Nephron (organoid): ENCODE results near the gene PTDSS2.
A peak's percentile ranks its signal among the peaks of the same experiment; 100 is the strongest.

ENCODE experiments used
- H3K27ac Mint-ChIP-seq, 3 experiments: 2 replicates each; pipeline ENCODE4 v1.8.0; 2020; ENCODE audit warnings: mixed read lengths in 3 of 3, mild to moderate bottlenecking in 2 of 3, moderate library complexity in 1 of 3
- H3K27me3 Mint-ChIP-seq: 2 replicates; pipeline ENCODE4 v1.8.0; 2021; ENCODE audit warnings: low read depth, mild to moderate bottlenecking, moderate library complexity, mixed read lengths
- H3K36me3 Mint-ChIP-seq: 2 replicates; pipeline ENCODE4 v1.8.0; 2020; ENCODE audit warnings: low read depth, mixed read lengths
- H3K4me1 Mint-ChIP-seq: 2 replicates; pipeline ENCODE4 v1.8.0; 2020; ENCODE audit warnings: mixed read lengths
- H3K4me3 Mint-ChIP-seq, 3 experiments: 2 replicates each; pipeline ENCODE4 v1.8.0; 2020; ENCODE audit warnings: mild to moderate bottlenecking in 3 of 3, mixed read lengths in 3 of 3, moderate library complexity in 2 of 3
- H3K9me3 Mint-ChIP-seq: 2 replicates; pipeline ENCODE4 v1.8.0; 2020; ENCODE audit warnings: mixed read lengths
- TF ChIP-seq, protein P1 (sequence below), 3 experiments: fragments of 200-600 bp; sonication (generic); IDR thresholded peaks; one replicate each; pipeline ENCODE4 v1.5.0; 2021; ENCODE audit warnings: antibody characterized with exemption in 3 of 3; ENCODE audit not compliant: unreplicated experiment in 3 of 3

PTDSS2 gene

DNA sequence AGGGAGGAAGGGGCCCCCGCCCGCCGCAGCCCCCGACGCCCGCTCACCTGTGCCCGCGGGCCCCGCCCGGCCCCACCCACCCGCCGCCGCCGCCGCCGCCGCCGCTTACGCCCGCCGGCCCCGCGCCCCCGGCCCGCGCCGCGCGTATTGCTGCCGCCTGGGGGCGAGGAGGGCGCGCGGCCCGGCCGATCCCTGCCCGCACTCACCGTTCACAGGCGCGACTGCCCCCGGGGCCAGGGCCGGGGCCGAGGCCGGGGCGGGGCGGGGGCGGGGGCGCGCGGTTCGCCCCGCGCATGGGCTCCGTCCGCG lies 85.1 kb downstream of the PTDSS2 start:
- peaks cover 23% of the 10 kb centered on the region for H3K27me3 Mint-ChIP-seq
- H3K27ac Mint-ChIP-seq: no peak overlapping the region
- H3K9me3 Mint-ChIP-seq: no peaks in the 10 kb centered on the region
- H3K4me1 Mint-ChIP-seq: peaks cover 4% of the 10 kb centered on the region
- TF ChIP-seq, protein P1, sequence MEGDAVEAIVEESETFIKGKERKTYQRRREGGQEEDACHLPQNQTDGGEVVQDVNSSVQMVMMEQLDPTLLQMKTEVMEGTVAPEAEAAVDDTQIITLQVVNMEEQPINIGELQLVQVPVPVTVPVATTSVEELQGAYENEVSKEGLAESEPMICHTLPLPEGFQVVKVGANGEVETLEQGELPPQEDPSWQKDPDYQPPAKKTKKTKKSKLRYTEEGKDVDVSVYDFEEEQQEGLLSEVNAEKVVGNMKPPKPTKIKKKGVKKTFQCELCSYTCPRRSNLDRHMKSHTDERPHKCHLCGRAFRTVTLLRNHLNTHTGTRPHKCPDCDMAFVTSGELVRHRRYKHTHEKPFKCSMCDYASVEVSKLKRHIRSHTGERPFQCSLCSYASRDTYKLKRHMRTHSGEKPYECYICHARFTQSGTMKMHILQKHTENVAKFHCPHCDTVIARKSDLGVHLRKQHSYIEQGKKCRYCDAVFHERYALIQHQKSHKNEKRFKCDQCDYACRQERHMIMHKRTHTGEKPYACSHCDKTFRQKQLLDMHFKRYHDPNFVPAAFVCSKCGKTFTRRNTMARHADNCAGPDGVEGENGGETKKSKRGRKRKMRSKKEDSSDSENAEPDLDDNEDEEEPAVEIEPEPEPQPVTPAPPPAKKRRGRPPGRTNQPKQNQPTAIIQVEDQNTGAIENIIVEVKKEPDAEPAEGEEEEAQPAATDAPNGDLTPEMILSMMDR (IDR thresholded peaks at IDR 0.05; ENCODE audit: unreplicated experiment in 3 of 3): no peak
- no peak overlapping the region for H3K4me3 Mint-ChIP-seq
- no peaks in the 10 kb centered on the region for H3K36me3 Mint-ChIP-seq

DNA sequence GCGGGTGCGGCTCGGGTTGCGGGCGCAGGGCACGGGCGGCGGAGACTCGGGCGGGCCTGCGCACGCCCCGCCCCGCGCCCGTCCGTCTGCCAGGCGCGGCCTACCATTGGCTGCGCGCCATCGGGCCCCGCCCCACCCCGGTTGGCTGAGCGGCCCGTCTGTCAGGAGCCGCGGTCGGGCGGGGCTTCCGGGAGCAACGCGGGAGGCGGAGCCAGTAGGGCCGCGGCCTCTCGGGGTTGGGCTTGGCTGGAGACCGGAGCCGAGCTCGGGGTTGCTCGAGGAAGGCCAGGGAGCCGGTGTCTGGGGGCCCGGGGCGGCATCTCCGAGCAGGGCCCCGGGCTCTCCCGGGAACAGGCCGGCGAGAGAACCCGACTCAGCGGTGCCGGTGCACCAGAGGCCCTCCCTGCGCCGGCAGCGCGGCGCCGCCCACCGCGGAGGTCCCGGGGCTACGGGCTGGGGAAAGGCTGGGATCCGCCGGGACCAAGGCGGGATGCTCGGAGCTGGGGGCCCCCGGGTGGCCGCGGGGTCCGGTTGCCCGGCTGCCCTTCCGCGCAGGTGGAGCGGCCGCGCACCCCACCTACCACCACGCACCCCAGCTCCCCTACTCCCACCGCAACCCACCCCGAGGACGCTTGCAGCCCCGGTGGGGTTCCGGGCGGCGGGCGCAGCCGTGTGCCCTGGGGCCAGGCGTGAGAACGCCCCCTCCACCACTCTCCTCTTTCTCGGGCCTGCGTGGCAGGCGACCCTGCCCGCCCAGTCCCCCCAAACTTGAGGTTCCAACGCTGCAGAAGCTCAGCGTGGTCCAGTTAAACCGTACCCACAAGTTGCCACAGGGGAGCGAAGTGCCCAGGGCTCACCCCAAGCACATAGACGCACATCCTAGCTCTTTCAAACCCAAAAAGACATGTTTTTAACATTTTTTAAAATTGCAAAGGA lies 85.7 kb downstream of the PTDSS2 start, which contains the start of gene HRAS:
Gene HRAS, minus strand, starts transcription at position 58 of the 936 bp plus-strand sequence.
- Mint-ChIP-seq H3K27ac (peak within 1 kb of the TSS in 2 of 3 experiments; percentile 91 to 95), H3K27me3 (peaks cover 23% of the 10 kb centered on the region), H3K4me1 (peaks cover 4% of the 10 kb centered on the region), H3K9me3 (no peaks in the 10 kb centered on the region), H3K36me3 (no peaks in the 10 kb centered on the region), H3K4me3 (peak within 1 kb of the TSS; percentile 93 to 96 (median 95))
- TF ChIP-seq, protein P1 (IDR thresholded peaks at IDR 0.05; ENCODE audit: unreplicated experiment in 3 of 3): no peak

DNA sequence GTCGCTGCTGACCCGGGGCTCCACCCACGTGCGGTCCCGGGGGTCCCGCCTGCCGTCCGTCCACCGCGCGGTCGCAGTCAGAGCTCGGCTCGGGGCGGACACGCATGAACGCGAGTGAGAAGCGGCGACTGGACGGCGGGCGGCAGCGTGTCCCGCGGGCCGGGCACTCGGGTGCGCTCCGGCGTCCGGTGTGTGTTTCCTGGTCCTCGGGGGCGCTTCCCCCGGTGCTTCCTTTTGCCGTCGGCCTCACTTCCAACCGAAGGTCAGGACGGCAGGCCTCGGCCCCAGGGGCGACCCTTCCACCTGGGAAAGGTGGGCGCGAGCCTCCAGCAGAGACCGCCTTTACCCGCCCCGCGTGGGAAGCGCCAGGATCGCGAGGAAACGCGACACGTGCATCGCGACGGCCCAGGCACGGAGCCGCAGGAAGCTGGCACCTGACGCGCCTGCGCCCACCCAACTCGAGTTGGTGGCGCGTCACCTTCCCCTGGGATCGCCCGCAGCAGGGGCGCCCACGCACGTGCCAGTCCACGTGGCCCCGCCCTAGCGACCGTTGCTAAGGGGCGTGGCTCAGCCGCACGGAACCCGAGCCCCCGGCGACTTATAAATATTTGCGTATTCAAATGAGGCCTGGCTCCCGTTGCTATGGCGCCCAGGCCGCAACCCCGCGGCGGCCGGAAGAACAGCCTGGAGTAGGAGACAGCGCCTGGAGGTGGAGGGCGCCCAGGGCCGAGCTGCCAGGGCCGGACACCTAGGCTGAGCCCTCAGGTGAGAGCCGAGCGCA lies 87.0 kb downstream of the PTDSS2 start, which contains the start of gene LRRC56:
Gene LRRC56, plus strand, starts transcription at position 687 of the 781 bp plus-strand sequence. CDS start 3,158 bp downstream, outside the sequence.
- no peaks in the 10 kb centered on the region for H3K36me3 Mint-ChIP-seq
- H3K27ac Mint-ChIP-seq: peak within 1 kb of the TSS in 2 of 3 experiments; percentile 91 to 95
- H3K27me3 Mint-ChIP-seq: peaks cover 23% of the 10 kb centered on the region
- TF ChIP-seq, protein P1 (IDR thresholded peaks at IDR 0.05; ENCODE audit: unreplicated experiment in 3 of 3): no peak
- peak within 1 kb of the TSS; percentile 93 to 96 (median 95) for H3K4me3 Mint-ChIP-seq
- no peaks in the 10 kb centered on the region for H3K9me3 Mint-ChIP-seq
- peaks cover 4% of the 10 kb centered on the region for H3K4me1 Mint-ChIP-seq

DNA sequence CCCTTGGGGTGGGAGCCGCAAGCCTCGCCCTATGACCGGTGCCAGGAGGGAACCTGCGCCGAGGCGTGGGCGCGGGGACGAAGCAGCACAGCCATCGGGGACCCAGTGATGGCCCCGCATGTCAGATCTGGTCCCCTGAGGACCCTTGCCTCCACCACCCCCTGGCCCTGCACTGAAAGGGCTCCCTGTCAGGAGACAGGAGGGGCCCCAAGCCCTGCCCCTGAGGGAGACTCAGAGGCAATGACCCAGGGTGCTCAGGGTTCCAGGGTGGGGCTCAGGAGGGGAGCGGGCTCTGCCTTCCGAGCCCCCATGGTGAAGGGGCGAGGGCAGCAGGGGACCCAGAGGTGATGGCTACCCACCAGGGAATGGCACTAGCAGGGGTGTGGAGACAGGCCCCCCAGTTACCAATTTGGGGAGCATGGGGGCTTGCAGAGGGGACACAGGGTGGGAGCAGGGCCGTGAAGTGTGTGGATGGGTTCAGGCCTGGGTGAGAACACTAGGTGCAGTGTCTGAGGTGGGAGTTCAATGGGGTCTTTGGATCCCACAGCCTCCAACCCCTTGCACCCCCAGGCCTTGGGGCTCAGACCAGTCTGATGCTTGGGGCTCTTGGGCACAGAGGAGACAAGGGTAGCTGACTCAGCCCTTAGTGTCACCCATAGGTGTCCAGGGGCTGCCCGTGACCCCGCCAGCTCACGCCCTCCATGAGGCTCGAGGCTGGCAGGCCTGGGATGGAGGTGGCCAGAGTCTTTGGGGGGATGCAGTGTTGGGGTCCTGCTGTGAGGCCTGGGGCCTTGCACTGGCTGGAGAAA lies 87.7 kb downstream of the PTDSS2 start:
- Mint-ChIP-seq H3K4me1 (peaks cover 4% of the 10 kb centered on the region), H3K27ac (no peak overlapping the region), H3K9me3 (no peaks in the 10 kb centered on the region), H3K27me3 (peaks cover 23% of the 10 kb centered on the region), H3K36me3 (no peaks in the 10 kb centered on the region), H3K4me3 (peak overlapping the region; percentile 39 to 71 (median 67))
- TF ChIP-seq, protein P1 (IDR thresholded peaks at IDR 0.05; ENCODE audit: unreplicated experiment in 3 of 3): no peak

DNA sequence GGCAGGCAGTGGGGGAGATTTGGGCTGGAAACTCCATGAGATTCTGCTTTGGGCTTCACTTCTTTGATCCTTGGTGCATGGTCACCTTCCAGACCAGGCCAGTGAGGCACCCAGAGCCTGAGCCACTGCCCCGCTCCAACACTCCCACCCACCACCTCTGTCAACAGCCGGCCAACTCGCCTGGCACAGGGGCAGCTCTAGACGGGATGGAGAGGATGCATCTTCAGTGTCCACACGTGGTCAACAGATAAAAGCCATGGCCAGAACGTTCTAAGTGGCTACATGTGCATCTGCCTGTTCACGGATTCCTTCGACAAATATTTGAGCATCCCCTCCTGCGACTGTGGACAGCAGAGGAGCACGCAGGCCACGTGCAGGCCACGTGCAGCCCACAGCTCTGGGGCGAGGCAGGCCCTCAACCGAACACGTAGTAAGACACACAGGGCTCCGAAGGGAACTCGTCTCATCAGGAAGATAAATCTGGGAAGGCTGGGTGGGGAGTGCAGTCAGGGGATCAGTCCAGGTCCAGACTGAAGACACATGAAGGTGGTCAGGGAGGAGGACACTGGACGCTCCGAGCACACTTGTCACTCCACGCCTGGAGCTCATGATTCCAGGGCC lies 88.5 kb downstream of the PTDSS2 start:
- peaks cover 4% of the 10 kb centered on the region for H3K4me1 Mint-ChIP-seq
- H3K36me3 Mint-ChIP-seq: no peaks in the 10 kb centered on the region
- TF ChIP-seq, protein P1 (IDR thresholded peaks at IDR 0.05; ENCODE audit: unreplicated experiment in 3 of 3): no peak
- no peaks in the 10 kb centered on the region for H3K9me3 Mint-ChIP-seq
- no peak overlapping the region for H3K27ac Mint-ChIP-seq
- H3K4me3 Mint-ChIP-seq: peak overlapping the region; percentile 29 to 52 (median 48)
- H3K27me3 Mint-ChIP-seq: peaks cover 23% of the 10 kb centered on the region
